Effector CD8-positive, alpha-beta T cell (primary cell): Measurements from ENCODE around the gene EXOC1.

ENCODE experiments used
- DNase-seq: peaks from one replicate; lab custom pipeline; 2025; lab: John Stamatoyannopoulos, UW

EXOC1 gene

GRCh38 chr4:55949482-55949802 lies 96.0 kb downstream of the EXOC1 start:
- no peak for DNase-seq

GRCh38 chr4:55951191-55951922 lies 97.9 kb downstream of the EXOC1 start:
- no peak for DNase-seq
